ENCODE results near the gene ADCY1.

ADCY1 gene

DNA sequence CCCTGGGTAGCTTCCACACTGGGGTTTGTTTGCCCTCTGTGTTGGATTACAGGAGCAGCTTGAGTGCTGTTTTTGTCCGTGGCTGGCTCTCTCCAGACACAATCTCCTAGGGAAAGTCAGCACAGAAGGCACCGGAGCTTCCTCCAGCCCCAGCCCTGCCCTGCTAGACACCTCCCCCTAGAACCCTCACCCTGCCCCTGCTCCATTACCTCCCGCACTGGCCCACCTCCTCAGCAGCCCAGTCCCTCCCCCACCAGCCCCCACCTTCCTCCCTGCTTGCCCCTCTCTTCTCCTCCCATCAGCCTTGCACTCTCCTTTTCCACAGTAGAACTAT is 130.5 kb downstream of the ADCY1 start:
- no peak for DNase-seq (ENCODE audit: extremely low read depth, low read depth)
- no peak for TF ChIP-seq CTCF (IDR thresholded peaks at IDR 0.05; ENCODE audit: low read depth, low read length)

GRCh38 chr7:45708046-45708950 is 134.1 kb downstream of the ADCY1 start:
- no peak for DNase-seq (ENCODE audit: extremely low read depth, low read depth)
- TF ChIP-seq CTCF (IDR thresholded peaks at IDR 0.05; ENCODE audit: low read depth, low read length) = no peak

DNA sequence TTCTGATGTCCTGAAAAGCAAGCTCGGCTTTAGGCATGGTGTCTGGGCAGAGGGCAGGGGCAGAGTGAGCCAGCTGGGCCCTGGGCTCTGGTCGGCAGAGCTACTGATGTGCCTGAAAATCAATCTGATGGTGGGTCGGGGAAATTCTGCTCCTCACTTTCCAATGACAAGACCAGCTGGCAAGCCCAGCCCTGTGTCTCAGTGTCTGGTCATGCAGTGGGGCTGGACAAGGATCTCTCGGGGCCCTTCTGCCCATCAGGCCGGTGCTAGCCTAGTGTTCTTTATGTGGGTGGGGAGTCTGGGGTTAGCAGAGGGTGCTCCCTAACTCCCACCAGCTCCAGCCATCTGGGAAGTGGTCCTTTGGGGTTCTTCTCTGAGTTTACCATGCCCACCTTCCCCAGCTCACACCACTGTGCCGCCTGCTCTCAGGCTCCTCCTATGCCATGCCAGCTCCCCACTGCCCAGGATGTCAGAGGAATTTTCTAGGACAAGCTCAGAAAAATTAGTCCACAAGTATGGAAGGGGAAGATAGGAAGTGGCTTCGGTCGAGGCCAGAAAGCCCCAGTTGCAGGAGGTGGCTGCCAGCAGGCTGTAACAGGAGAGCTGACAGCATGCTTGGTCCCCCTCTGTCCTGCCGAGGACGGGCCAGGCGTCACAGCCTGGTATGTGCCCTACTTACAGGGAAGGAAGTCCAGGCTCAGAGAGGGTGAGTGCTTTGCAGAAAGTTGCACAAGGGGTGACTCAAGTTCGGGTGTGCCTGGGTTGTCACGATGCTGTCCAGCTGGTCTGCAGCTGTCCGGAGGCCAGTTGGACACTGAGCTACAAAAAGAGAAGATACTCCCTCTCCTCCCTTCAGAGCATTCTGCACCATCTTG is 135.2 kb downstream of the ADCY1 start:
- no peak for TF ChIP-seq CTCF (IDR thresholded peaks at IDR 0.05; ENCODE audit: low read depth, low read length)
- DNase-seq (ENCODE audit: extremely low read depth, low read depth) = peak; percentile 31

GRCh38 chr7:45710271-45711160 is 136.3 kb downstream of the ADCY1 start:
- TF ChIP-seq CTCF (IDR thresholded peaks at IDR 0.05; ENCODE audit: low read depth, low read length) = no peak
- no peak for DNase-seq (ENCODE audit: extremely low read depth, low read depth)

DNA sequence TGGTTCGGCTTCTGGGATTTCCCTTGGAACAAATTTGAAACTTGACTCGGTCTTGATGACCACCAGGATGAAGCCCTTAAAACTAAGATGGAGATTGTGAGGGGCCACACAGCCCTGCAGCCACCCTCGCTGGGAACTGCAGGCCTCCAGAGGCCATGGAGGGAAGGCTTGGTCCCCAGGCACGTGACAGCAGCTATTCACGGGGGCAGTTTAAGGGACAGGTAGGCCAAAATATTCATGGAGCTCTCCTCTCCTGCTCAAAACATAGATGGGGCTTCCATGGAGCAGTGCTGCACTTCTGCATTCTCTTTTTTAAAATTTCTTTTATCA is 137.0 kb downstream of the ADCY1 start:
- DNase-seq (ENCODE audit: extremely low read depth, low read depth) = no peak
- TF ChIP-seq CTCF (IDR thresholded peaks at IDR 0.05; ENCODE audit: low read depth, low read length) = no peak

GRCh38 chr7:45712057-45712689 is 138.0 kb downstream of the ADCY1 start:
- no peak for DNase-seq (ENCODE audit: extremely low read depth, low read depth)
- TF ChIP-seq CTCF (IDR thresholded peaks at IDR 0.05; ENCODE audit: low read depth, low read length) = no peak

Measured in AG09319 (cell line).